HG03432 (cell line): ENCODE results near the gene ABCB10.
"Not testable (repeated sequence)": the region's sequence is repeated elsewhere in the genome, so short reads cannot be mapped to it uniquely, and the experiment has no call there.

Experiments used
- ATAC-seq: cut with Tn5 transposase; IDR thresholded peaks from one replicate; pipeline ENCODE4 v1.9.1; 2021; ENCODE audit warnings: mild to moderate bottlenecking, moderate library complexity; ENCODE audit not compliant: unreplicated experiment

ABCB10 gene

GRCh38 chr1:229558460-229559335 lies at the start of gene ABCB10:
ABCB10 (minus strand) TSS chr1:229558707; CDS start chr1:229558652, 55 bp downstream.
- ATAC-seq, result peak; percentile 82

DNA sequence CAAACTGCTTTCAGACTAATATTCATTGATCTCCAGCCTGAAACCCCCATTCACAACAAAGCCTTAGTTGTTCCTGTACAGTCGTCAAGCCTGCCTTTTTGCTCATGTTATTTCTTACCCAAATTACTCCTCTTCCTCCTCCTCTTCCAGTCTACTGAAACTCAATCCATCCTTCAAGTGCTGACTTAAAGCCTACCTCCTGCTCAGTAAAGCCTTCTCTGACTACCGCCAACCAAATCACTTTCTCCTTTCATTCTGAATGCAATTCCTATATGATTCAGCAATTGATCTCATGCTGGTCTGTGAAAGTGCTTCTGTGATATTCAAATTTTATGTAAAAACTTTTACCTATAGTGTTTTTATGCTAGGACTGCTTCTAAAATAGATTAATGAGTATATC lies 48.9 kb upstream of the ABCB10 start:
- ATAC-seq, result no peak

GRCh38 chr1:229603371-229604005 lies 45.0 kb upstream of the ABCB10 start:
- no peak for ATAC-seq

DNA sequence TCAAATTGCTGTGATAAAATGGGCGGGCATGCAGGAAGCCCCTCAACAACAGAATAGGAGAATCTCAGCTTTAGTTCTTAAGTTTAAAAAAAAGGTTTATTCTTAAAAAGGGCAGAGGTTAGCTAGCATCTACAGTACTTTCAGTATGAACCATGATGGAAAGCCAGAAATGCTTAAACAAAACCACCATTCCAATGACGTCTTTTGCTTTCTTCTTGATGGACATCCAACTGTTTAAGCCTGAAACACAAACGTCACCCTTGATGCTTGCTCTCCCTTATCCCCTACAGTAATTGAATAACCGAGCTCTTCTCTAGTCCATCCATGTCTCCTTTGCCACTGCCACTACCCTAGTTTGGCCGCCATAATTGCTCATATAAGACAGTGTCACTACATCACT lies 41.7 kb upstream of the ABCB10 start:
- no peak for ATAC-seq

- ATAC-seq, result no peak
Measured at GRCh38 chr1:229599218-229599954, 40.9 kb upstream of the ABCB10 start.

- ATAC-seq, result no peak
Measured at GRCh38 chr1:229597877-229598276, 39.4 kb upstream of the ABCB10 start.

DNA sequence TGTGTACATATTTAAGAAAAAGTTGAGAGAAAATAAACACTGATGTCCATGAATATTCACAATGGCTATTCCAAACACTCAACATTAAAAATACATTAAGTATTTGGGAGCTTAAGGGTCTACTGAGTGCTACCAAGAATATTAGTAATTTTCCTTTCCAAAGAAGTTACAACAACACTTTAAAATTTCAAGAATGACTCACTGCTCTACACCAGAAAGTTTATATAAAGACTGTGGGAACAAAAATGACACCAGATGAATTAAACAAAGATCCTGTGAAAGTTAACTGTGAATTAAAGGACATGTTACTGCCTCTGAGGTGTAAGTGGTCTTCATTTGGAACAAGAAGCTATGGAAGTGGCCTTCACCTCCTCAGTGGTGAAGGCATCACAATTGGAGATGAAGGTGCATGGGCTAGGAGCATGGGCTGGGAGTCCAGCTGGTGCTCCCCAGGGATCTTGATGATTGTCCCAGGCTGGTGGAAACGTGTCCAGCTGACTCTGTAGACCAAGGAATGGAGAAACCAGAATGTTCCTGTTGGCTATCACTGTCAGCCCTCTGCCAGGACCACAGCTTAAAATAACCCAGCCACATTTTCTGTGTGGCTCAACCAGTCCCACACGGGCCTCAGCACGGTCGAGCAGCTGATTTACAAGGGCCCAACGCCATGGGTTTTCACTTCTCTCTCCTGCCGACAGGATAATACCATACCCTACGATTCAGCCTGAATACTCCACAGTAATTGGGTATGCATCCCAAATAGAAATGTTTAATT lies 38.6 kb upstream of the ABCB10 start:
- ATAC-seq, result no peak

- ATAC-seq, result not testable (repeated sequence)
Measured at GRCh38 chr1:229595876-229596275, 37.4 kb upstream of the ABCB10 start.

DNA sequence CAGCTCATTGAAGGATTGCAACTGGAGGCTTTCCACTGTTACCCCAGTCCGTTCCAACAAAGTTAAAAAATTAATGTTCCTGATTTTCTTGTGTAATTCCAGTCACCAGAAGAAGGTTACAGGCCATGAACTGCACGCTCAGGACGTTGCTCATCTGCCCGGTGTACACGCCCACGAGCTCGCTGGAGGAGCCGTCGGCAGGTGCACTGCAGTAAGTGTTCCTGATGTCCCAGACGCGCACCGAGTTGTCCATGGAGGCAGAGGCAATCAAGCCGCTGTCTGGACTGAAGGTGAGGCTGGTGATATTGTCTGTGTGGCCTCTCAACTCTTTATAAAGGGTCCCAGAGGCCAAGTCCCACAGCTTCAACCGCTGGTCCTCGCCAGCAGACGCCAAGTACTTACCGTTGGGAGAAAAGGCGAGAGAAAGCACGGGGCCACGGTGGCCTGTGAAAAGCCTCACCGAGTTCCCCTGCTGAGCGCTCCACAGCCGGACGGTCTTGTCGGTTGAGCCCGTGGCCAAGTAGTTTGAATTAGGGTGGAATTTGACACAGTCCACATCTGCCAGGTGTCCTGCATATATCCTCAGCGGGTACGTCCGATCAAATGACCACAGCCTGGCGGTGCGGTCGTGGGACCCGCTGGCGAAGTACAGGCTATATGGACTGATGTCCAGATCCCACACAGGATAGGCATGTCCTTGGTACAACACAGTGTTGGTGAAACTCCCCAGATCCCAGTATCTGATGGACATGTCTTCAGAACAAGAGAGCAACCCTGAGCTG lies 35.9 kb upstream of the ABCB10 start:
- no peak for ATAC-seq

- ATAC-seq, result no peak
Measured at GRCh38 chr1:229593800-229594199, 35.3 kb upstream of the ABCB10 start.

DNA sequence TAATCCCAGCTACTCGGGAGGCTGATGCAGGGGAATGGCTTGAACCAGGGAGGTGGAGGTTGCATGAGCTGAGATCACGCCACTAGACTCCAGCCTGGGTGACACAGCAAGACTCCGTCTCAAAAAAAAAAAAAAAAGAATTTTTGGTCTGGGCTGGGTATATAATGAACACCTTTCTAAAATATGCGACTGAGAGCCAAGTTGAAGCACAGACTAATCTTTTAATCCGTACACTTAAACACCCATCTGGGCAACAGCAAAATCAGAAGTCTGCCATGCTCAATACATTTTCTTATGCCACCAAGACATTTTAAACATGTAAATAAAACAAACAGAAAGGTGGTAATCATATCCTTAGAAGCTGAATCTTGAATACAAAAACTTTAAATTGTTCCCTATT lies 31.6 kb upstream of the ABCB10 start:
- ATAC-seq, result no peak

- ATAC-seq, result no peak
Measured at GRCh38 chr1:229585338-229585737, 26.8 kb upstream of the ABCB10 start.

DNA sequence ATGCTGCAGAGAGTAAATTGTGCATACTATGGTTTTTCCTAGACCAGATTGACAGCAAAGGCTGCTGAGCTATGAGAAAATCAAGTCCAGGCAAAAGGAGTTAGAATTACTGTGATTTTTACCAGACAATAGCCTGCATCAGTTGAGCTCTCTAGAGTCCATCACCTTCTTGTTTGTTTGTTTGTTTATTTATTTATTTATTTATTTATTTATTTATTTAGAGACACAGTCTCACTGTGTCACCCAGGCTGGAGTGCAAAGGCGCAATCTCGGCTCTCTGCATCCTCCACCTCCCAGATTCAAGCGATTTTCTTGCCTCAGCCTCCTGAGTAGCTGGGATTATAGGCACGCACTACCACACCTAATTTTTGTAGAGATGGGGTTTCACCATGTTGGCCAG lies 24.2 kb upstream of the ABCB10 start:
- no peak for ATAC-seq

DNA sequence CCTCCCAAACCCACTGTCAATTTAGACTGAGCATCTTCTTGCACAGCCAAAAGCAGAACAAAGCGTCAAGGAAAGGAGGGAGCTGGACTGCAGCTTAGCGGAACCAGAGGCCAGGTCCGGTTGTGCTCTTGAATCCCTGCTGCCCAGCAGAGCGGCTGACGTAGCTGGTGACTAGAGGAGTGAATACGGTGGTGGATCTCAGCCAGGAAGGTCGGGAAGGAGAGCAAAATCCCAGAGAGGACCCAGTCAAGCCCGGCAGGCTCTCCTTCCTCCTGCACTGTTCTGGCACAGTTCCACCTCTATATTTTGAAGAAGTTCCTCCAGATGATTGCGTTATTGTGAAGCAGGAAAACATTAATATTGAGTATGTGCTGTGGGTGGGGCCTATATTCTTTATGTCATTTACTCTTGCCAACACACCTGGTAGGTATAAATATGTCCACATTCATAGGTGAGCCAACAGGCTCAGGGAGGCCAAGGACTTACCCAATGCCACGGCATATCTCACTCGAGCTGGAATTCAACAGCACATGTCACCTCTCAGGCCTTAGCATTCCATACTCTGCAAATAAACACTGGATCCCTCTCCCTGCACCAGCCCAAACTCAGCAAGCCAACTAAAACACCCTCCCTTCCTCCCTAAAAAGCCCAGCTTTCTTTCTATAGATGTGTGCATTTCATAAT lies 23.6 kb upstream of the ABCB10 start:
- no peak for ATAC-seq

DNA sequence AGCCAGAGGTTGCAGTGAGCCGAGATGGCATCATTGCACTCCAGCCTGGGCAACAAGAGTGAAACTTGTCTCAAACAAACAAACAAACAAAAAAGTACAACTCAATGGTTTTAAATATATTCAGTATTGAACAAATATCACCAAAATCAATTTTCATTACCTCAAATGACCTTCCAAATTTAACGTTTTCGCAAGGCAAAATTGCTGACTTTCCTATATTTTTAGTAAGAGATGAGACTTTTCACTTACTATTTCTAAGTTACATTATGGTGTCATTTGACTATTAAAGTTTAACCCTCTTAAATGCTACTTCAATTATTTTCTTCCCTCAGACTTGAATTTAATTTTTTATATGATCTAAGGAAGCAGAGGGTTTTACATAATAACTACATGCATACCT lies 23.0 kb upstream of the ABCB10 start:
- no peak for ATAC-seq

GRCh38 chr1:229579059-229579673 lies 20.7 kb upstream of the ABCB10 start:
- peak; percentile 95 for ATAC-seq

DNA sequence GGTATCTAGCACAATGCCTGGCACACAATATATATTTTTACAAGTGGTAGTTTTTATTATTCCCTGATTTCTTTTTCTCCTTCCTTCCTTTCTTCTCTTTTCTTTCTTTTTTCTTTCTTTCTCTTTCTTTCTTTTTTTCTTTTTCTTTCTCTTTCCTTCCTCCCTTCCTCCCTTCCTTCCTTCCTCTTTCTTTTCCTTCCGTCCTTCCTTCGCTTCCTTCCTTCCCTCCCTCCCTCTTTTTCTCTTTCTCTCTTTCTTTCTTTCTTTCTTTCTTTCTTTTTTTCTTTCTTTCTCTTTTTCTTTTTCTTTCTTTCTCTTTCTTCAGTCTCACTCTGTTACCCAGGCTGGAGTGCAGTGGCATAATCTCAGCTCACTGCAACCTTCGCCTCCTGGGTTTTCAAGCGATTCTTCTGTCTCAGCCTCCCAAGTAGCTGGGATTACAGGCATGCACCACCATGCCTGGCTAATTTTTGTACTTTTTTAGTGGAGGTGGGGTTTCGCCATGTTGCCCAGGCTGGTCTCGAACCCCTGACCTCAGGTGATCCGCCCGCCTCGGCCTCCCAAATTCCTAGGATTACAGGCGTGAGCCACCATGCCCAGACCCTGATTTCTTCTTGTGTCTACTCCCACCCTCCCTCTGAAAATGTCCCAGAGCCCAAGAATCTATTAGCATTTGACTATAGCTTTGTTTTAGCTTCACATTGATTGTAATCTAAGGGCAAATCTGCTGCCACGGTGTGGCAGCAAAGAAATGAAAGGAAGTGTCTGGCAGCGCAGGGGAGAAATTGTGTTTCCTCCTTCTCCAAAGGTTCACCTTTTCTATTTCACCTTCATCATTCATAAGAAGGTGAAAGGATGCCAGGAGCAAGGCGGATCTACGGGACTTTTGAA lies 19.9 kb upstream of the ABCB10 start:
- ATAC-seq, result peak; percentile 33
